SK-MEL-5 (cell line): ENCODE results near the gene TCP11. TPM values are rescaled to one million over a fixed set of nuclear protein-coding genes. Genes with fewer than 3 reads are reported as not detected.

Experiments used
- DNase-seq: peaks from one replicate; pipeline ENCODE4 v3.0.0-alpha.2; 2016; ENCODE audit warnings: low read depth, low spot score
- in situ Hi-C: cut with HindIII; loops from 2 replicates; pipeline ENCODE4 v1.10.0; 2016; ENCODE audit warnings: low sequenced_read_pairs, high pct_unique_total_duplicates, low pct_unique_long_range_greater_than_20kb
- total RNA-seq: library from RNA; depleted of rRNA; stranded (reverse); fragments of >200 nt; shearing (Covaris generic); gene quantifications from 2 replicates; pipeline ENCODE4 v1.2.3, GENCODE V29; 2014

The TCP11 gene
- total RNA-seq, 1 experiment from 2014 or later, result not detected

DNA sequence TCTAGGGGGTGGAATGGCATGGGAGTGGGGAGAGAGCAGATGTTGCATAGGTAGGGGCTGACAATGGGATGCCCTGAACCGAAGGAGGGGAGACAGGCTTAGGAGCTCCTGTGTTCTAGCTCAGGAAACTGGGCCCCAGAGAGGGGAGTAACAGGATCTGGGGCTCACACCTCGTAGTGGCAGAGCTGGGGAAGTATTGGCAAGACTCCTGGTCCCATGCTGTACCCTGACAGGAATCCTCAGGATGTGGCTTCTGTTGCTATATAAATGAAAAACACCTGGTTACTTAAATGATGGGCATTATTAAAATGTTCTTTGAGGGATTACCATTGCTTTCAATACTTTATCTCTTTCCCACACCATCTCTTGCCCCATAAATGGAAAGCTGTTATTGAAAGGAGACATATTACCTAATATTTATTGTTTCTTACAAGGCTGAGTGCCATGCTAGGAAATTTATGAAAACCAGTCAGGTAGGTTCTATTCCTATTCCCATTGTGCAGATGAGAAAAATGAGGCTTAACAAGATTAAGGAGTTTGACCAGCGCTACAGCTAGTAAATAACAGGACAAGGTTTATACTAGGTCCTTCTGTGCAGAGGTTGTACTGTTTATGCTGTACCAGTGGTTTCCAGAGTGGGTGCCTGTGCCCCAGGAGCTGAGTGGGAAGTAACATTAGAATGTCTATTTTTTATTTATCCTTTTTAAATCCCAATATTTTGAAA lies 35.3 kb upstream of the TCP11 start:
- in situ Hi-C loops, result no loop called here
- DNase-seq, result no peak

DNA sequence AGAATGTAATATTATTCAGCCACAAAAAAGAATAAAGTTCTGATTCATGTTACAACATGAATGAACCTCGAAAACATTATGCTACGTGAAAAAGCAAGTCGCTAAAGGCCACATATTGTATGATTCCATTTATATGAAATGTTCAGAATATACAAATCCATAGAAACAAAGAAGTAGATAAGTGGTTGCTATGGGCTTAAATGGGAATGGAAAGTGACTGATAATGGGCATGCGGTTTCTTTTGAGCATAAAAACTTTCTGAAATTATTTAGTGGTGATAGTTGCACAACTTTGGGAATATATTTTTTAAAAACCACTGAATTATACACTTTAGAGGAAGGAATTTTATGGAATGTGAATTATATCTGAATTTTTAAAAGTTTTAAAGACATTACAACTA lies 33.4 kb upstream of the TCP11 start:
- in situ Hi-C loops, result no loop called here
- DNase-seq, result no peak

DNA sequence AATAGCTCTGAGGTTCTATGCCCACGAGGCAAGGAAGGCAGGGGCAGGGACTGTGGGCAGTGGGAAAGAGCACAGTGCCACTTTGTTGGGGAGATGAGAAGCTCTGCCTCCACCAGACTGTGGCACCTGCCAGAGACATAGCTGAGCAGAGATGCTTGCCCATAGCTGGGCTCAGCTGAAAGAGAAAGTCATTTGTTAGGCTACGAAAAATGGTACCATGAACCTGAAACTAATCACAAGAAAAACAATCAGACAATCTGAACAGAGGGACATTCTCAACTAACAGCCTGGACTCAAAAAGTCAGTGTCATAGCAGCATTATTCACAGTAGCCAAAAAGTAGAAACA lies 32.9 kb upstream of the TCP11 start:
- in situ Hi-C loops, result no loop called here

DNA sequence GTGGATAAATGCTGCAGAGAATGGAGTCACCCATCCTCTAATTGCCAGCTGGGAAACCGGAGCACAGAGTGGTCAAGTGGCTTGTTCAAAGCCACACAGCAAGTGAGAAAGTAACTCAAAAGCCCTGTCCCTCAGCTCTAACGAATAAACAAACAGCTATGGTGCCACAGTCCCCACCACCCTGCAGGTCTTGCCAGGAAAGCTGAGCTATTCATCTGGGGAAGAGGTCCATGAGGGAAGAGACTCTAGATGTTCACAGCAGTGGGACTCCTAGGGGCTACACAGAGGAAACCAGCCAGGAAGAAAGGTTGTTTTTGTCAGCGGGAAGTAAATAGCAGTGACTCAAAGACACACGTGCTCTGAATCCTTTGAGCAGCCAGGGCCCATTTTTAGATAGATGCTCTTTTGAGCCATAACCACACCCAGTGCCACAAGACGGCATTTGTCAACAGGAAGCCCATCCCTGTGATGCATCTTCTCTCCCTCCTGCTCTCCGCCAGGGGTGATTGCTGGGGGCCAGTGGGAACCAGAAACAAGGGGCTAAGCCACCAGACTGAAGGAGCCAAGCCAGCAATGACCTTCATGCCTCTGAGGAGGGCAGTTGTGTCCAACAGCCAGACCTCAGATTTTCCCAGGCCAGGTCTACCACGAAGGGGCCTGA lies 32.4 kb upstream of the TCP11 start:
- DNase-seq, result peak; percentile 87
- in situ Hi-C loops, result no loop called here

More for the DNA sequence above, 32.9 kb upstream of the TCP11 start:
- no peak for DNase-seq

DNA sequence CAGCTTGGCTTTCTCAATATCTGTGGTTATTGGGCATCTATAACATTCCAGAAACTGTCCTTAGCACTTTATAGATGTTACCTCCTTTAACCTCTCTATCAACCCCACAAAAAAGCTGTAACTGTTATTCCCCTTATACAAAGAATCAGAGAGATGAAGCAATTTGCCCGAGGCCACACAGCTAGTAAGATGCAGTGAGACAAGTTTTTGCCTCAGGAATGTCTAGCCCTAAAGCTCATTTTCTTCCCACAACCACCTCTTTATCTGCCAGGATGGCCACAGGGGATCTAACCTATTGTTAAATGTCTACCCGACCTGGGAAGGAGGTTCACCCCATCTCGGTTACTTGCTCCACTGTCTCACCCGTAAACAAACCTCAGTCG lies 31.9 kb upstream of the TCP11 start:
- in situ Hi-C loops, result no loop called here
- peak; percentile 38 for DNase-seq

DNA sequence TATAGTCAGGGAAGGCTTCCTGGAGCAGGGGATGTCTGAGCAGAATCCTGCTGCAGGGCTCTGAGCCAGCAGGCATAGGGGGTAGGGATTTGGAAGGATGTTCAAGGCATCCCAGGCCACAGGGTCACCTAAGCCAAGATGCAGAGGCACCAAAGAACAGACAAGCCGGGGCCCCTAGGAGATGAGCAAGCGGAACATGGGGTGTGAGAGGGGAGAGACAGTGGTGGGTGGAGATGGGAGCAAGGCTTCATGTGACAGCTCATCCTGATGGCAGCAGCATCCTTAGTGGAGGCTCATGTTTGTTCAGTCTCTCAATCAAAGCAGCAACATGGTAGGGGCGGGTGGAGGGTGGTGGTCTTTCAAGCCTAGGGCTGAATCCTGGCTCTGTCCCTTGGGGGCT lies 29.8 kb upstream of the TCP11 start:
- DNase-seq, result no peak
- in situ Hi-C loops, result no loop called here

DNA sequence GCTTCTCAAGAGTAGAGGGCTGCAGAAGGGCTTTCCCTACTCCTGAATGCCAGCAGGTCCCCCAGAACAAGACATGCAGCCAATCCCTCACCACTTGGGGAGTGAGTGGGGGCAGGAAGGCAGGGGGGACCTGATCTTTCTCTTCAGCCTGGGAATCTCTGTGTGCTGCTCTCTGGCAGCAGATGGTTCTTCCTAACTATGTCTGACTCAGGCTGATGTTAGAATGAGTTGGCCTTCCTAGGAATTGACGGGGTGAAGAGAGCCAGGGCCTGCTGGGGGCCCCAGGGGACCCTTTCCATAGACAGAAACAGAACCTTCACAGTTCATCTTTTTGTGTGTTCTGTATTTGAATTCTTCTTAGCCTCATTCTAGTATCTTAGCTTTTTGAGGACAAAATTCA lies 29.0 kb upstream of the TCP11 start:
- no peak for DNase-seq
- in situ Hi-C loops, result no loop called here

DNA sequence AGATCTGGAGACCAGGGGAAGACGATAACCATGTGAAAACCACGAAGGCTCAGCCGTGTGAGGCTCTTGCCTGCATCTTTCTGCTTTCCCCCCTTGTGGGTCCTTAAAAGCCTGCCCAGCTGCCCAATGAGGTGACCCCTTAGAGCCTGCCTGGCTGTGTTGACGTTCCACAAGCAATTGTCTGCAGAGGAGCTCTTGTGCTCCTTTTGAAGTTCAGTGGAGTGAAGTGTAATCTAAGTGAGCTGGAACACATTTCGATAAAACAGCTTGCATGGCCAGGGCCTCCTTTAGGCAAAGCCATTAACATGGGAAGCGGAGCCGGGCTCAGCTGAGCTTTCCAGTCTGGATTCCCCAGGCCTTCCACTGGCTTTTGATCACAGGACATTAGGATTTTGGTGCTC lies 27.3 kb upstream of the TCP11 start:
- in situ Hi-C loops, result no loop called here
- no peak for DNase-seq

DNA sequence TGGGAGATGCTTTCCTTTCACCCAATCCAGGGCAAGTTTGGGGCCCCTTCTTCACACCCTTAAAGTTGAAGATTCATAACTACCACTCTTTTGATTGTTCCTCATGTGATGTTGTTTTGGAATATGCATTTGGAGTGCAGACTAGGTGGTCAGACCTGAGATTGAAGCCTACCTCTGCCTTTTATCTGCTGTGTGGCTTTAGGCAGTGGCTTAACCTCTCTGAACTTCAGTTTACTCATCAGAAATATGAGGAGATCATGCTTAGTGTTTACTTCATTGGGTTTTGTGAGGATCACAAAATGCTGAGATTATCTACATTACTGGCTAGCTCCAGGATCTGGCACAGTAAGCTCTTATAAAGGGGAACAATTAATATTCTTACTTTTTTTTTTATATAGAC lies 26.4 kb upstream of the TCP11 start:
- in situ Hi-C loops, result no loop called here
- no peak for DNase-seq

DNA sequence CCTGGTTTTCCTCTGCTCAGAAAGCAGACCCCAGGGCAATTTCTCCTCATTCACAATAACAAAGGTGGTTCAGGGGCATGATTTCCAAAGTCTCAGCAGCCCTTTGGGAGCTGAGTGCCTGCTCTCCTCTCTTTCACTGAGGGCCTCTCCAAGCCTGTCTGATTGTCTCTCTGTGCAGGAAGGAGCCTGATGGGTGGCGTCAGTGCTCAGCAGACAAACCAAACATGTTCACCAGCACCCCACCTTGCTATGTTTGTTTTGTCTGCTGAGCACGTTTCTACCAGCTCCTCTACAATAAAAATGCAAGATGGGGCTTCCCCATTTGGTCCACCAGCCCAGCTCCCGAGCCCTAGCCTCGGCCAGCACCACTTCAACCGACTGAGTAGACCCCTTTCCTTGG lies 25.4 kb upstream of the TCP11 start:
- DNase-seq, result no peak
- in situ Hi-C loops, result no loop called here

DNA sequence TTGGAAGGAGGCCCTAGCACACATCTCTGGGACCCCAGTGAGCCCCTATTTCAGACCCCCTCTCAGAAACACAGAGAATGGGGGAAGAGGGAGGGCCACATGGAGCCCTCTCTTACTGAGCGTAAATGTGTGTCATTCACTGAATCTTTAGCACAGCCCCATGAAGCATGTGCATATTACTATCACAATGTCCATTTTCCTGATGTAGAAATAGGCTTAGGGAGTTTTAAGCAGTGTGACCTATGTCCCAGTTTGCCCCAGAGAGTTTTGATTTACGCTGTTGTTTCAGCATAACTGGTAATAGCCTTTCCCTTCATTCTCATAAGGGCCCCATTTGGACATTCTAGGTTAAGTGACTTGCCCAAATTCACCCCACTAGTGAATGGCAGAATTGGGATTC lies 25.0 kb upstream of the TCP11 start:
- DNase-seq, result no peak
- in situ Hi-C loops, result no loop called here

DNA sequence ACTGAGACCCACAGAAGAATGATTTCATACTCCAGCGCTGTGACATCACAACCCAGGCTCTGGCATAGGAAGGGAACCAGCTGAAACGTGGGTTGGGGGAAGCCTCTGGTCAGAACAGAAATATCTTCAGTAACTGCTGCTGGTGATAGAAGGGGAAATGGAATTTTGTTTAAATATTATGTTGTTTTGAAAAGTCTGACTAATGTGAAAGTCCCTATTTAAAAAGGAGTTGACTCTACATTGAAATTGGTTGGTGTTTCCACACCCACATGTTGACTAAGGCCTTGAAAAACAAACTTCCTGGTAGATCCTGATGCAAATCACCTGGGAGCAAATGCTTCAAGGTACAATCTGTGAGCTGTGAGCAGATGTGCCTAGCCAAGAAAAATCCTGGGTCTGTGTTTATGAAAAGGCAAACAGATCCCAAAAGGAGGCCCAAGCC lies 24.5 kb upstream of the TCP11 start:
- no peak for DNase-seq
- in situ Hi-C loops, result no loop called here

DNA sequence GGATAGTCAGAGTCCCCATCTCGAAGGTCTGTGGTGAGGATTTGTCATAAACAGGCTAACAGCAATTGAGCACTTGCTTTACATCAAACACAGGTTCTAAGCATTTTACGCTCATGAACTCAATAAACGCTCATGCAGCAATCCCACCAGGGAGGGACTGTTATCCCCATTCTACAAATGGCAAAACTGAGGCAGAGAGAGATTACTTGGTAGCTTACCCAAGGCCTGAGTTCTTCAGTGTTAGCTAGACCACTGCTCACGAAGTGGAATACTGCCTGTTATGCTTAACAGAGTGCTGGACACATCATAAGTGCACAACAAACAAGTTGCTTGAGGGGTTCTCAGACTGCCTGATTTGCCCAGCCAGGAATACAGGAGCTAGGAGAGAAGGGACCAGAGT lies 23.7 kb upstream of the TCP11 start:
- in situ Hi-C loops, result no loop called here
- no peak for DNase-seq

DNA sequence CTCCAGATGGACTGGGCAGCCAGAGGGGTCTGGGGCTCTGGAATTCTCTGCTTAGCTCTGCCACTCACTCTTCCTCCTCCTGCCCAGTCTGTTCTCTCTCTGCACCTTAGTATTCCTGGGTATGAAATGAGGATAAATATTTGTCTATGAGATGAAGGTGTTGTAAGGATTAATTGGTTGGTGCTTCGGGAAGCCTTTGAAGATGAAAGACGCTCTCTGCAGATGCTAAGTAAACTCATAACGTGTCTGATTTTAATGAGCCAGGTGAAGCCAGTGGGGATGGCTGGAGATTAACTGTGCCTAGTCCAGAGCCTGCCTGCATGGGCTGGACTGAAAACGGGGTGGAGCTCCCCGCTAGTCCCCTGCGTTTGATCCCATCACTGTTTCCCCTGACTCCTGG lies 23.1 kb upstream of the TCP11 start:
- in situ Hi-C loops, result no loop called here
- DNase-seq, result no peak

DNA sequence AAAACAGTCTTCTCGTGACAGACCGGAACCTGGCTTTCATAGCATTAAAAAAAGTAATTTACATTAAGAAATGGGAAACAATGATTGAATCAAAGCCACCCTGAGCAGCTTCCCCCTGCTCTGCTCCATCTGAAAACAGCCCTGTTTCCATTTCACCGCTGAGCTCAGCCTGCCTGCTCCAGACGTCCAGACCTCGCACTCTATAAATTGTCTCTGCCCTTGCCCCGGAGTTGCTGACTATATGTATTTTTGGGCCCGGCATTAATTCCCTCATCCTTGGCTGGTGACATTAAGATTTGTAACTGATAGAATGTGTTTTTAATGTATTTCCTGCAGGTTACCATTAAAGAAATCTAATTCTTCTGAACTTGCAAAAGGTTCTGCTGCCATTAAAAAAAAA lies 22.7 kb upstream of the TCP11 start:
- no peak for DNase-seq
- in situ Hi-C loops, result no loop called here

DNA sequence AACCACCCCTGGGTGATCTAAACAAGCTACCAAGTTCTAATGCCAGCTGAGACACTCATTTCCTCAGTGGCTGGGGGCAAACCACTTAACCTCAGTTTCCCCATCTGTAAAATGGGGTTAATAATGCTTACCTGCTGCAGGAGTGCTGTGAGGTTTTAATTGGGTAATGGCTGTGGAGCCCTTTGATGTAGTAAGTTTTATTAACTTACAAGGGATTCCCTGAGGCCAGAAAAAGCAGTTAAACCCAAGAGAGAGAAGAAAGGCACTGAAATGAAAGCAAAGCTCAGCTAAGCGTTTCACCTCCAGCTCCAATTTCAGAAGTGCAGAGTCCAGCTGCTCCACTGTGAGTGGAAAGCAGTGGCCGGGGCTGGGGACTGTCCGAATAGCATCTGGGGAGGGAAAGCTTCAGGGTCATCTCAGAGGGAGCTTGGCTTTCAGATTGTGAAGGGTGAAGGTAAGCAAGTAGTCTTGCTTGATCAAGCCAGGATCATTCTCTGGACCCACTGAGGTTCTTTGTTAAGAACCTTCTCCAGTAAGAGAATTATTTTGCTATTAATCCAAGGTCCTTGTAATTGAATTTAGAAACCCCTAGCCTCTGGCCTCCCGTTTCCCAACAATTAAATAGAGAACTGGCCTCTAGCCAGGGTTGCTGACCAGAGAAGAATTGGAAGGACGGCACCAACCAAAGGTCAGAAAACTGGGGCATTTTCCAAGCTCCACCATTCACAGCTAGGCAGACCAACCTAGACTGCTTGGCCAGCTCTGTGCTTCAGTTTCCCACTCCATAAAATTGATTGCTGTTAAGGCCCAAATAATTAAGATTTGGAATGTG lies 20.9 kb upstream of the TCP11 start:
- in situ Hi-C loops, result no loop called here
- no peak for DNase-seq

DNA sequence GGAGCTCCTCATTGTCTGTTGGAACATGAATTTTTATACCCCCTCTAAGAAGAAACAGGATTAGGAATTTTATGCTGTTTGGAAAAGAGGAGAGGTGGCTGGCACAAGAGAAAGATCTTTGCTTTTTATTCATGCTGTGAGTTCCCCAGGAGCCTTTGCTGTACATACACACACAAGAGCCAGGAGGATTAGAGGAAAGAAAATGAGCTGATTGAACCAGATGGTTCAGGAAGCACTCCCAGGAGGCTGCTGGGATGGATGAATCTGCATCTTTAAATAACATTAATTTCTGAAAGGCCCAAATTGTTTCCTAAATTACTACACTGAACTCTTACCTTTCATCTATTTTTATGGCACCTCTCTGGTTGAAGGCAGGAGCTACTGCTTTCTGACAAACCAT lies 20.1 kb upstream of the TCP11 start:
- in situ Hi-C loops, result no loop called here
- no peak for DNase-seq

DNA sequence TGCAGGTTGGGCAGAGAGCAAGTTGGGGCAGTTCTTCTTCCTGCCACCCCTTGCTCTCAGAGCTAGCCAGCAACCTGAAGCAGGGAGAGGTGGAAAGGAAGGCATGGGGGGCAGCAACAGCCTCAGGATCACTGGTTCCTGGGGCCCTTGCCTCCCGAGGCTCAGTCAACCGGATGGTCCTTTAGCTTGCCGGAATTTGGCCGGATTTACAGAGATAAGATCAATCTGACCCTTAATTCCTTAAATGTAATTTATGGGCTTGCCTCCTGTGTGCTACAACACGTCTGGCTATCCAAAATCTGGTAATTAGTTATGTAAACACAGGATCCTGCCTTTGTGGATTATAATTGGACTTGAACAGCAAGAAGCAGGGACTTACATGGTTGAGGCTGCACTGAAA lies 19.5 kb upstream of the TCP11 start:
- in situ Hi-C loops, result no loop called here
- DNase-seq, result no peak

DNA sequence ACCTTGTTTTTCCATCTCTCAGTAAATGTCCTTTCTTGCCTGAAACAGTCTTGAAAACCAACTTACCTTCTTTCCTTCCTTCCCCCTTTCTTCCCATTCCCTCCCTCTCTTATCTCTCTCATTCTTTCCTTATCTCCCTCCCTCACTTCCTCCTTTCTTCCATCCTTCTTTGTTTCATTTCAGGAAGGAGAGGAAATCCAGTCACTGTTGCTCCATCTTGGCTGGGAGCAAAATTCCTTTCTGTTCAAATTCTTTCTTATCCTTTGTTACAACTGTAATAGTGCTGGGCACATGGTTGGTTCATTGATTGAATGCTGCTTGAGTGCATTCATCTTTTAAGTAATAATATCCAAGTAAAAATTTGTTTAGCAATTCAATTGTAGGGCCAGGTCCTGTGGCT lies 17.4 kb upstream of the TCP11 start:
- DNase-seq, result no peak
- in situ Hi-C loops, result no loop called here
